Measurements from ENCODE around the gene GLS.

Gene GLS

DNA sequence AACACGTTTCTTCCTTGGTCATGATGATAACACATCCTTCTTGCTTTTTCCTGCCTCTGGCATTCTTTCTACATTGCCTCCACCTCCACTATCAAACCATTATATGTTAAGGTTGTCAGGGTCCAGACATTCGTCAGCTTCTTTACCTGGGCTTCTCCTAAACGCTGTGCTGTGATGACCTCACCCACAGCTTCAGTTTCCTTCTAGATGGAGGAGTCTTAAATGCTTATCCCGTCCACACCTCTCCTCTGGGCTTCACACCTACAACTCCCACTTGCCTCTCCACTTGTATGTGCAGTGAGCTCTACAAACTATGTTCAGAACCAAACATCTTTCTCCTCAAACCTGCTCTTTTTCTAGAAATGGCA, 134.0 kb downstream of the GLS start:
- no peak for DNase-seq (ENCODE audit: low read depth)

Measured in stimulated activated CD8-positive, alpha-beta memory T cell treated with anti-CD3 and anti-CD28 coated beads, Interleukin-15, amount 100 ng/mL, for 1 hour (primary cell).